NCI-H524 treated with DMSO at 0.1 percent for 48 hours (cell line): ENCODE data around the gene CMTM2.

Experiments used
- DNase-seq: peaks from one replicate; lab custom pipeline; 2025; lab: John Stamatoyannopoulos, UW

Gene CMTM2, protein sequence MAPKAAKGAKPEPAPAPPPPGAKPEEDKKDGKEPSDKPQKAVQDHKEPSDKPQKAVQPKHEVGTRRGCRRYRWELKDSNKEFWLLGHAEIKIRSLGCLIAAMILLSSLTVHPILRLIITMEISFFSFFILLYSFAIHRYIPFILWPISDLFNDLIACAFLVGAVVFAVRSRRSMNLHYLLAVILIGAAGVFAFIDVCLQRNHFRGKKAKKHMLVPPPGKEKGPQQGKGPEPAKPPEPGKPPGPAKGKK

DNA sequence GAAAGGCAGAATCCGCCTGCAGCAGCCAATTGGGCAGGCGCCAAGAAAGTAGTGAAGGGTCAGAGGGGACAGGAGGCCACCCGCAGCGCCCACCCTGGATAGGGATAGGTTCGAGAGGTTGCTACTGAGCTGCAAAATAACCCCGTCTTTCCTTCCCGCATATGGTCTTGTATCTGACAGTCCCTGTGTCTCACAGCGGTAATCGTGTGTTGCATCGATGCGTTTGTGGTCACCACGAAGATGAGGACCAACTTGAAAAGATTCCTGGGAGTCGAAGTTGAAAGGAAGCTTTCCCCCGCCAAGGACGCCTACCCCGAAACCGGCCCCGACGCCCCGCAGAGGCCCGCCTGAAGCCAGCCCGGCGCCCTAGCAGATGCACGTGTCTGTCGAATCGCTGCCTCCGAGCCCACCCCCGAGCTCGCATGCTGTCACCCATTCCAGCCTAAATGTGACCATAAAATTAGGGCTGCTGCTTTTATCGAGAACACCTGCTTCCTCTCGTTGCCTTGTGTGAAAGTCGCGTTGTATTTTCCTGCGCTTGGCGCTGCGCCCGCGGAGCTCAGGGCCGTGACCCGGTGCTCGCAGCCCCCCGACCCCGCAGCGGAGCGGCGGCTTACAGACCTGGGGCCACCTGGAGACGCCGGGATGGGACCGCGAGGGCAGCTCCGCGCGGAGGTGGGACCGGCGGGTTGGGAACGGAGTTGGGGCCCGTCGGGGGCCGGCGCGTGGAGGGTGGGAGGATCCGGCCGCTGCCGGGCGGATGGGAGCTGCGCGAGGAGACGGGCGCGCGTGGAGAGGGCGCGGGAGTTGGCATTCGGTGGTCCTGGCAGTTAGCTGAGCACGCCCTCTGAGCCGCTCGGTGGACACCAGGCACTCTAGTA is at the start of gene CMTM2:
TSS of gene CMTM2 (plus strand) at position 813 of the 881 bp plus-strand sequence. CDS start 145 bp downstream, outside the sequence.
- no peak for DNase-seq

DNA sequence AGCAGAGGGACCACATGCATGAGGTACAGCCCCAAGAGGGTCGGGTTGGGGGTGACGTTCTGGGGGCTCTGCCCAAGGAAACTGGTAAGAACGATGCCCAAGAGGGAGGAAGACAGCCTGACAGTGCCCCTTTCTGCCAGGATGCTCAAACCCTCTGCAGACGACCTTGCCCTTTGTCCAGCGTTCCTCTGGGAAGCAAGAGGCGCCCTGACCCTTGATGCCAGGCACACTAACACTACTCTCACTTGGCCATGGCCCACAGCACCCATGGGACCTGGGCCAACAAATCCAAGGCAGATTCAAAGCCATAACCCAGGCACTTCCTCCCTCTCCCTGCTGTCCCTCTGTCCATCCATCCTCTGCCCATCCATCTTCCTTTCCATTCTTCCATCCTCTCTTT is 49.8 kb upstream of the CMTM2 start:
- DNase-seq: no peak

GRCh38 chr16:66534376-66534799 is 44.9 kb upstream of the CMTM2 start:
- no peak for DNase-seq

DNA sequence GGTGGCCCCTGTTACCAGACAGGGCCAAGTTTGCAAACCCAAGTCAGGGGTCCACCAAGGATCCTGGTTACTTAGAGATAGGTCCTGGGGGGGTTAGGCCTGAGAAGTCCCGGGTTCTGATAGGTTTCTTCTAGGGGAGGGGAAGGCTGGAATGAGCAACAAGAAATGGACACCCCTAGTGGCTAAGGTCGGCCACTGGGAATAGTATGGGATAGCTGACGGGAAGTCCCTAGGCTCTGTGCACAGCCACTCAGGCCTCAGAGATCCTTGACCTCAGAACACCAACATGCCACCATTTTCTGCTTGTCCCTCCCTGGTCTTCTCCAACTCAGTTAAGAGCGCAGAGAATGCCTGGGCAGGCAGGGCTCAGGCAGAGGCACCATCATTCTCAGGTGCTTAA is 42.7 kb upstream of the CMTM2 start:
- DNase-seq: no peak

- DNase-seq: no peak
Observed at GRCh38 chr16:66537236-66537635, 42.0 kb upstream of the CMTM2 start.

DNA sequence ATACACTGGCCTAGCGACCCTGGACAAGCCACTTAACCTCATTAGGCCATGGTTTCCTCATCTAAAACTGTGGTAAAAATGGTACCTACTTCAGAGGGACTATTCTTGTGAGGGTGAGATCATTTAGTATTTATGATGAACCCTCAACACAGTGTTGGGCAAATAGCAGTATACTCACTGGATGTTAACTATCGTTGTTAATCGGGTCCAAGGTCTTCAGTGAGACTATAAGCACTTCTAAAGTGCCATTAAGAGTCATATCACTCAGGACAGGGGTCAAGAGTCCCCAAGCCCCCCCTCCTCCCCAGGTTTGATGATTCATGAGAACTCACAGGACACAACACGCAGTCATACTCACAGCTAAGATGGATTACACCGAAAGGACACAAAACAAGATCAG is 40.4 kb upstream of the CMTM2 start:
- DNase-seq: no peak

DNA sequence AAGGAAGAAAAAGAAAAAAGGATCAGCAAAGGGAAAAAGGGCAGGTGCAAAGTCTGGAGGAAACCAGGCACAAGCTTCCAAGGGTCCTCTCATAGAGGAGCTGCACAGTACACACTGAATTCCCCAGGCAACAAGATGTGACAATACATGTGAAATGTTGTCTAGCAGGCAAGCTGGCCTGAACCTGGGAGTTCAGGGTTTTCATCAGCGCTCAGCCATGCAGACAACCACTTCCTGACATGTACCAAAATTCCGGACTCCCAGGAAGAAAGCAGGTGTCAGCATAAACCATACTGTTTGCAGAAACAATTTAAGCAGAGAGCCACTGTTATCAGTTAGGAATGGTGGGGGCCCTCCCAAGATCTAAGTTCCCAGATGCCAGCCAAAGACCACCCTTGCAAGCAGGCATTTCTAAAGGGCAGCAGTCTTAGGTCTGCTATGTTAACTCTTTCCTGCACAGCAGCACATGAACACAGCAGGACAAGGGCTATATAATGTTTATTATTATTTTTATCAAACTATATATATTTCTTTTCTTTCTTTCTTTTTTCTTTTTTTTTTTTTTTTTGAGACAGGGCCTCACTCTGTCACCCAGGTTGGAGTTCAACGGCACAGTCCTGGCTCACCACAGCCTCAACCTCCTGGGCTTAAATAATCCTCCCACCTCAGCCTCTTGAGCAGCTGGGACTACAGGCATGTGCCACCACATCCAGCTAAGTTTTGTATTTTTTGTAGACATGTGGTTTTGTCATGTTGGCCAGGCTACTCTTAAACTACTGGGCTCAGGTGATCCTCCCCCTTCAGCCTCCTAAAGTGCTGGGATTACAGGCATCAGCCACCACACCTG is 39.4 kb upstream of the CMTM2 start:
- DNase-seq: no peak

DNA sequence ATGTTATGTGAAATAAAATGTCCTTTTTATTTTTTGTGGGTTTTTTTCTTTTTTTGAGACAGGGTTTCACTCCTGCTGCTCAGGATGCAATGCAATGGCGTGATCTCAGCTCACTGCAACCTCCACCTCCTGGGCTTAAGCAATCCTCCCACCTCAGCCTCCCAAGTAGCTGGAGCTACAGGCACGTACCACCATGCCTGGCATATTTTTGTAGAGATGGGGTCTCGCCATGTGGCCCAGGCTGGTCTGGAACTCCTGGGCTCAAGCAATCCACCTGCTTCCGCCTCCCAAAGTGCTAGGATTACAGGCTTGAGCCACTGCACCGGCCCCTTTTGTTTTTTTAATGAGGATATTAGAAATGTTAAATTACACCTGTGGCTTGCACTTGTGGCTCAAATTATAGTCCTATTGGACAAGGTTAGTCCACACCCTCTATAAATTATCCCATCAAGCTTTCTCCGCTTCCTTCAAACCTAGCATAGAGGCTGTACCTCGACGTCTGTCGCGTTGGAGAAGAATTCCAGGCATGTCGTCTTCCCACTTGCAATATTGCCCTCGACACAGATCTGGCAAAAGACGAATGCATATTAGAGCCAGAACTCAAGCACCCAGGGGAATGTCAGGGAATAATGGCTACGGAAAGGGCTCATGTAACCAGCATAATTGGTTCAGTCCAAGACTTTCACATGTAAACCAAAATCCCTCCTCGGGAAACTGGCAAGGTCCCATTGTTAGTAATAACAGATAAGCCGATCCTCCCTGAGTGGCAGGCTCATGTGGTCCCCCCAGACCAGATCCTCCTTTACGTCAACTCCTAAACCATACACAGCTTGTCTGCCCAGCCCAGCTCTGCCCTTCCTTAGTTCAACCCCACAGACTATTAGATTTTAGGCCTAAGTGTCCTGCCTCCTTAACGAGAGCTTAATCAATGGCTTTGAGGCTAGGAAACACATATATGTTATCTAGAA is 37.6 kb upstream of the CMTM2 start:
- no peak for DNase-seq

DNA sequence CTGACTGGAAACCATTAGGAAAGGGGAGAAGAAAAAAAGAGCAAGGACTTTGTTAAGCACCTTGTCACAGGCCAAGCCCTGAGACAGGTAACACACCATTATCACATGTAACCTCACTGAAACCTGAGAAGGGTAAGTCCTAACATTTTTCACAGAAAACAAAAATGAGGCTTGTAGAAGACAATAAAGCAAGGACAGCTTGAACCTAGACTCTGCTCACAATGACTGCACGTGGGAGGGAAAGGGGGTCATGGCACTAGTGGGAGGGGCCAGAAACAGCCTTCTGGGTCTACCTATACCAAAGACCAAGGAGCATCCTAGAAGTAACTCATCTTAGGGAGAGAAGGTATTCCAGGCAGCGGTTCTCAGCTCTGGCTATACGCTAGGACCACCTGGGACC is 36.9 kb upstream of the CMTM2 start:
- DNase-seq: no peak

GRCh38 chr16:66543541-66543940 is 35.7 kb upstream of the CMTM2 start:
- no peak for DNase-seq

DNA sequence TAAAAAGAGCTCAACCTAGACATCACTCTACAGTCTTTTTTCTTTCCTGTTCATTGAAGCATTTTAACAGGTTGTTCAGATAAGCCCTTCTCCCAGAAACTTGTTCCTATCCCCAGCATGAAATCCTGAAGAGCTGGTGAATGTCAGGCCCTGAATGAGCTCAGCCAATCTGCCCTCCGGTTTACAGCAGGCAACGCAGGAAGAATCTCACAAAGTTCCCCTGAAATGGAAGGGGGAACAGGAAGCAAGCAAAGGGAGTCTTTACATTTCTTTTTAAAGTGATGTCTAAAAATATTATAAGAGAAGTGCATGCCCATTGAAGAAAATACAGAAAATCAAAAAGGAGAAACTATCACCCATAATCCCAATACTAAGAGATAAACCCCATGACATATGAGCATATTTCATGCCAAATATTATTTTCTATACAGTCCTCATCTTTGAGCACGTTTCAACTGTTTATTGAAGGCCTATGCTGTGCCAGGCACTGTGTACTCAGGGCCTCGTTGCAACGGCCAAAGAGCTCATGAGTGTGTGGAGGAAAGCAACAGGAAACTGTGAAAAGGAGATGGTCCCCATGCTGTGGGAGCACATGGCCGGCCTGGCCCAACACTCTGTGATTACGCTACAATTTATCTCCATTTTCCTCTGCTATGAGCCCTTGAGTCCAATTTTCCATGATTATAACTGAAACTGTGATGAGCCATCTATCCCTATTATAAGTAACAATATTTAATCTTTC is 35.1 kb upstream of the CMTM2 start:
- DNase-seq: no peak

DNA sequence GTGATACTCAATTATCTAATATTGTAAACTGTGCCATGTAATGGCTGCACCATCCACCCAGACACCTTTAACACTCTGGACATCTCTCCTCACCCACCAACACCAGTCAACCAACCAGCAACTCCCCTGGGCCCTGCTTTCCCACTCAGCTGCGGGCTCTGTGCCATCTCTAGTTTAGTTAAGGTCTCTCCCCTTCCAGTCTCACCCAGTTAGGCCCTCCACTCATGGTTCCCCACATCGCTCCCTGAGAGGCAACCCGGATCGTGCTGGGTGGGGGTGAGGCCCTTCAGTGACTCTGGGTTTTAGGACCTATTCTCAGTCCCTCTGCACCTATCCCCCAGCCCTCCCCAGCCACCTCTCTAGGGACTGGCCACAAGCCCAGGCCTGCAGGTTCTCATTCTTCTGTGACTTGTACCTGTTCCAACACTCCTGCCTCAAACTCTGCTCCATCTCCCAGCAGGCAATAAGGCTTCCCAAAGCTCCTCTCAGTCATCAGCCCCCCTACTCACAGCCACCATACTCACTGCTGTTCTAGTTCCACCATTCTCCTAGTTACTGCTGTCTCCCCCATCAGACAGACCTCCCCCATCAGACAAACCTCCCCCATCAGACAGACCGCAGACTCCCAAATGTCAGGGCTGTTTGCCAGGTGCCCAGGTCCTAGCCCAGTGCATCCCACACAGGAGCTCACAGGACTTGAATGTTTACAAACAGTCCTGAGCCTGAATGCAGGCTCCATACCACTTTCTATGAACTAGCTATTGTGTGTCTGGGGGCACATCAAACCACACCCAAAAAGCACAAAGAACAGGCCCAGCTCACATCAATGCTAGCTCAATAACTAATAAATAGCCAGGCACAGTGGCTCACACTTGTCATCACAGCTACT is 31.9 kb upstream of the CMTM2 start:
- DNase-seq: no peak

GRCh38 chr16:66548068-66548467 is 31.2 kb upstream of the CMTM2 start:
- no peak for DNase-seq

- DNase-seq: no peak
Observed at GRCh38 chr16:66548868-66549267, 30.4 kb upstream of the CMTM2 start.

GRCh38 chr16:66549284-66550131 is 29.8 kb upstream of the CMTM2 start, which contains the start of gene TK2:
Gene TK2 (minus strand): TSS chr16:66550122. CDS start chr16:66550061, 61 bp downstream.
- DNase-seq: no peak

DNA sequence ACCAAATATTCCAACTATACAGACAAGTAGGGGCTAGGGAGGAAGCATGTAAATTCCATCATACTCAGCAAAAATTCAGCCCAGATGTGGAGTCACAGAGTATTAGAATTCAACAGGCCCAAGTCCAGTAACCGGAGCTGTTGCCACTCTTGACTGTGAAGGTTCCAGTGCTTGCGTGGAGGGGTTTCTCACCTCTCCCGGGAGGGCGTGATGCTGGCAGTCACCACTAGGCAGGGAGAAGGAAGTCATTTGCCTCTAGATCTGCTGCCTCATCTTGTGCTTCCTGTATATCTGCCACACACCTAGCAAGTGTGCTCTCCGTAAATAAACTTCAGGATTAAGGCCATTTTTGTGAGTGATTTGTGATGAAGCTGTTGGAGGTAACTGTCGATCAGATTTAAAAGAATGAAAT is 27.9 kb upstream of the CMTM2 start:
- no peak for DNase-seq

DNA sequence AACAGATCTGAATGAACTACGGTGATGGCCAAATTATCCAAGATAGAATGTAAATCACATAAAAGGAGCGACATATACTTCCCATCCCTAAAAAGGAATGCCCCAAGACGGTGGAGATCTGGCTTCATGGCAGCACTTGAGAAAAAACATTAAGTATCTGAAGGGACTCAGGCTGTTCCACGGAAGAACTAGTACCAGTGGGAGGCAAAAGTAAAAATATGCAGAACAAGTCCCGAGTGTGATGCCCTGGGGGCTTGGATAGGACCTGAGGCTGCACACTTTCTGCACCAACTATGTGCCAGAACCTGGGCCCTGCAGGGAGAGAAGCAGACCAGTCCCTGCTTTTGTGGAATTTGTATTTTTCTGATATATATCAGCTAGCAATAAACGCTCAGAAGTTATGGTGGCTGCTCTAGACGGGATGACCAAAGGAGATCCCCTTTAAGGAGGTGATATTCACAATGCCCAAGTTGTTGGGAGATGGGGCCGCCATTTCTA is 27.4 kb upstream of the CMTM2 start:
- DNase-seq: no peak
